H9 (cell line): ENCODE data around the gene SLCO3A1. TPM values are rescaled to one million over a fixed set of nuclear protein-coding genes. Genes with fewer than 3 reads are reported as not detected.

Experiments
- DNase-seq: peaks from one replicate; pipeline ENCODE4 v3.0.0-alpha.2; 2017
- H2AFZ ChIP-seq: one replicate; pipeline ENCODE4 v1.6.1; 2013; ENCODE audit warnings: mild to moderate bottlenecking, low read length, control low read depth, moderate library complexity
- H2AK5ac ChIP-seq: 2 replicates; pipeline ENCODE4 v1.6.1; 2013; ENCODE audit warnings: low read length, control low read depth, mixed read lengths; ENCODE audit not compliant: insufficient read length
- H2BK120ac ChIP-seq: one replicate; pipeline ENCODE4 v1.6.1; 2013; ENCODE audit warnings: low read depth, mild to moderate bottlenecking, low read length, control low read depth, inconsistent platforms; ENCODE audit not compliant: poor library complexity, severe bottlenecking
- H2BK12ac ChIP-seq: 2 replicates; pipeline ENCODE4 v1.6.1; 2013; ENCODE audit warnings: low read length, control low read depth, mixed read lengths, low read depth; ENCODE audit not compliant: insufficient read length
- H2BK15ac ChIP-seq: 2 replicates; pipeline ENCODE4 v1.6.1; 2013; ENCODE audit warnings: low read depth, low read length, control low read depth
- H2BK20ac ChIP-seq: one replicate; pipeline ENCODE4 v1.6.1; 2013; ENCODE audit warnings: low read depth, mild to moderate bottlenecking, low read length, control low read depth, inconsistent platforms; ENCODE audit not compliant: poor library complexity, severe bottlenecking
- H2BK5ac ChIP-seq: 2 replicates; pipeline ENCODE4 v1.6.1; 2013; ENCODE audit warnings: low read length, control low read depth, mixed read lengths; ENCODE audit not compliant: insufficient read length
- H3K14ac ChIP-seq: 2 replicates; pipeline ENCODE4 v1.6.1; 2013; ENCODE audit warnings: low read length, control low read depth; ENCODE audit not compliant: insufficient read depth
- H3K18ac ChIP-seq: 2 replicates; pipeline ENCODE4 v1.6.1; 2013; ENCODE audit warnings: low read depth, mild to moderate bottlenecking, mixed read lengths, low read length, control low read depth; ENCODE audit not compliant: insufficient read length
- H3K23ac ChIP-seq: 2 replicates; pipeline ENCODE4 v1.6.1; 2013; ENCODE audit warnings: low read length, control low read depth, mixed read lengths, low read depth; ENCODE audit not compliant: insufficient read length
- H3K23me2 ChIP-seq: 2 replicates; pipeline ENCODE4 v1.6.1; 2013; ENCODE audit warnings: low read depth, mild to moderate bottlenecking, mixed read lengths, low read length, control low read depth; ENCODE audit not compliant: insufficient read length, poor library complexity, severe bottlenecking
- H3K27ac ChIP-seq: 2 replicates; pipeline ENCODE4 v1.5.1; 2013; ENCODE audit warnings: low read length, control low read depth, mixed read lengths, low read depth; ENCODE audit not compliant: insufficient read length
- H3K27me3 ChIP-seq: 2 replicates; pipeline ENCODE4 v1.6.1; 2013; ENCODE audit warnings: low read length, control low read depth, inconsistent platforms; ENCODE audit not compliant: insufficient read depth
- H3K4ac ChIP-seq: 2 replicates; pipeline ENCODE4 v1.6.1; 2013; ENCODE audit warnings: low read depth, mild to moderate bottlenecking, control low read depth, inconsistent platforms, low read length, moderate library complexity
- H3K4me1 ChIP-seq: 2 replicates; pipeline ENCODE4 v1.6.1; 2013; ENCODE audit warnings: low read length, control low read depth, inconsistent platforms; ENCODE audit not compliant: insufficient read depth
- H3K4me2 ChIP-seq: 2 replicates; pipeline ENCODE4 v1.6.1; 2013; ENCODE audit warnings: low read length, control low read depth, mixed read lengths; ENCODE audit not compliant: insufficient read length, insufficient read depth
- H3K56ac ChIP-seq: 2 replicates; pipeline ENCODE4 v1.6.1; 2013; ENCODE audit warnings: low read depth, mild to moderate bottlenecking, mixed read lengths, low read length, control low read depth; ENCODE audit not compliant: insufficient read length
- H3K79me1 ChIP-seq: 2 replicates; pipeline ENCODE4 v1.6.1; 2013; ENCODE audit warnings: low read depth, mild to moderate bottlenecking, moderate library complexity, low read length, control low read depth, inconsistent platforms; ENCODE audit not compliant: insufficient read depth, poor library complexity, severe bottlenecking
- H3K79me2 ChIP-seq: 2 replicates; pipeline ENCODE4 v1.6.1; 2013; ENCODE audit warnings: low read length, control low read depth, inconsistent platforms; ENCODE audit not compliant: insufficient read depth
- H3K9ac ChIP-seq: 2 replicates; pipeline ENCODE4 v1.6.1; 2013; ENCODE audit warnings: low read length, control low read depth, mixed read lengths; ENCODE audit not compliant: insufficient read length; ENCODE audit errors: extremely low read depth
- H3K9me3 ChIP-seq: one replicate; pipeline ENCODE4 v1.6.1; 2013; ENCODE audit warnings: low read depth, low read length, inconsistent platforms; ENCODE audit not compliant: control insufficient read depth
- H3T11ph ChIP-seq: one replicate; pipeline ENCODE4 v1.6.1; 2013; ENCODE audit warnings: mild to moderate bottlenecking, low read length, control low read depth, inconsistent platforms
- H4K20me1 ChIP-seq: one replicate; pipeline ENCODE4 v1.6.1; 2013; ENCODE audit not compliant: control insufficient read depth, insufficient read length, insufficient read depth
- H4K5ac ChIP-seq: 2 replicates; pipeline ENCODE4 v1.6.1; 2013; ENCODE audit warnings: low read depth, mild to moderate bottlenecking, mixed read lengths, low read length, control low read depth; ENCODE audit not compliant: insufficient read length
- H4K8ac ChIP-seq: replicated peaks from 2 replicates; pipeline ENCODE4 v1.6.1; 2013; ENCODE audit warnings: low read length, control low read depth, mixed read lengths, low read depth; ENCODE audit not compliant: insufficient read length
- H4K91ac ChIP-seq: 2 replicates; pipeline ENCODE4 v1.6.1; 2013; ENCODE audit warnings: low read depth, mild to moderate bottlenecking, moderate library complexity, mixed read lengths, low read length, control low read depth; ENCODE audit not compliant: insufficient read length
- H3K27ac Mint-ChIP-seq, 3 experiments: 2 replicates in 2 of 3; 3 replicates in 1 of 3; pipeline ENCODE4 v1.8.0; 2020 to 2021; ENCODE audit warnings: mixed read lengths in 3 of 3, mild to moderate bottlenecking in 1 of 3, moderate library complexity in 1 of 3
- H3K27me3 Mint-ChIP-seq: 2 replicates; pipeline ENCODE4 v1.8.0; 2021; ENCODE audit warnings: low read depth, mild to moderate bottlenecking, moderate library complexity, mixed read lengths
- H3K36me3 Mint-ChIP-seq, 3 experiments: 2 replicates in 2 of 3; 3 replicates in 1 of 3; pipeline ENCODE4 v1.8.0; 2020 to 2021; ENCODE audit warnings: low read depth in 3 of 3, mixed read lengths in 3 of 3; ENCODE audit not compliant: insufficient read depth in 1 of 3
- H3K4me1 Mint-ChIP-seq, 2 experiments: 2 replicates each; pipeline ENCODE4 v1.8.0; 2020; ENCODE audit warnings: mixed read lengths in 2 of 2
- H3K4me3 Mint-ChIP-seq, 2 experiments: 2 replicates in 1 of 2; 3 replicates in 1 of 2; pipeline ENCODE4 v1.8.0; 2020 to 2021; ENCODE audit warnings: mild to moderate bottlenecking in 2 of 2, mixed read lengths in 2 of 2, moderate library complexity in 1 of 2
- H3K9me3 Mint-ChIP-seq, 2 experiments: 2 replicates in 1 of 2; 3 replicates in 1 of 2; pipeline ENCODE4 v1.8.0; 2020; ENCODE audit warnings: mild to moderate bottlenecking in 2 of 2, mixed read lengths in 2 of 2, moderate library complexity in 1 of 2
- CTCF ChIP-seq: fragments of 200-600 bp; sonication (generic); conservative IDR thresholded peaks from 3 replicates; pipeline ENCODE4 v1.8.0; 2021; ENCODE audit warnings: antibody characterized with exemption, mild to moderate bottlenecking
- WGBS: extraction: QIAGEN DNeasy Blood & Tissue Kit; methylation state at CpG from one replicate; pipeline ENCODE4 v1.1.7; 2013; ENCODE audit warnings: missing lambda C conversion rate, low lambda C conversion rate, mixed read lengths; ENCODE audit not compliant: insufficient read length; ENCODE audit errors: extremely low coverage; 5-methylcytosine and 5-hydroxymethylcytosine counted together
- total RNA-seq: library from RNA; stranded (reverse); gene quantifications from 2 replicates; pipeline ENCODE4 v1.2.1, GENCODE V29; 2021

The SLCO3A1 gene
- total RNA-seq, 1 experiment from 2014 or later: 9.4 TPM

DNA sequence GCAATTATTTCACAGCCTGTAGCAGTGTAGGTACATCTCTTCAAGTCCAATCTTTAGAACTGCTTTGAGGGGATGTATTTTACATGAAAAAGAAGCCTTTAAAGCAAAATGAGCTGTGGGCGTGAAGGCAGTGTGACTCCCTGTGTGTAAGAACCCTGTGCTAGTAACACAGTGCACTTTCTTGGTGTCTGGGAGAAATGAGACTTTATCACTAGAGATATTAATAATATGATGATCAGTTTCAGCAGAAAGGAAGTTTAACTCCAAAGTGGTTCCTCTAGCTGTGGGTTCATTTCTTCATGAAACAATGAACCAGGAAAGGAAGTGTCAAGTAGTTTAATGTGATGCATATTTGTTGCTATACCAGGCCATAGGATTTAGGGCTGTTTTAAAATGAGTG lies 41.5 kb downstream of the SLCO3A1 start:
- no peak for DNase-seq
- H3K23me2 ChIP-seq: no peaks in the 10 kb centered on the region
- no peak overlapping the region for H2BK20ac ChIP-seq
- no peaks in the 10 kb centered on the region for H4K20me1 ChIP-seq
- H3K18ac ChIP-seq: no peak overlapping the region
- Mint-ChIP-seq H3K4me1 (peaks cover 23 to 26% of the 10 kb centered on the region in 2 experiments), H3K9me3 (no peaks in the 10 kb centered on the region; a peak in 1 of 5 replicates), H3K27ac (no peak overlapping the region), H3K36me3 (peaks cover 0 to 2% (median 0%) of the 10 kb centered on the region in 3 experiments; a peak in 1 of 7 replicates), H3K27me3 (no peaks in the 10 kb centered on the region), H3K4me3 (no peak overlapping the region)
- H3K27ac ChIP-seq: no peak overlapping the region
- H3K9me3 ChIP-seq: no peaks in the 10 kb centered on the region
- peaks cover 2% of the 10 kb centered on the region; the same call in 1 of the 2 replicates for H3K4me1 ChIP-seq
- H3K27me3 ChIP-seq: no peaks in the 10 kb centered on the region
- H3K79me2 ChIP-seq: no peaks in the 10 kb centered on the region
- no peak overlapping the region for H3K9ac ChIP-seq
- H2AFZ ChIP-seq: no peak overlapping the region
- H4K5ac ChIP-seq: no peak overlapping the region
- no CpG with 5 or more reads among the region's 1 CpG for WGBS
- H3T11ph ChIP-seq: no peak overlapping the region
- no peak overlapping the region for H3K23ac ChIP-seq
- no peak overlapping the region for H2BK12ac ChIP-seq
- no peaks in the 10 kb centered on the region for H3K79me1 ChIP-seq
- no peak overlapping the region for H2BK15ac ChIP-seq
- no peak overlapping the region for H2BK5ac ChIP-seq
- TF ChIP-seq CTCF: no peak
- no peak overlapping the region for H3K4ac ChIP-seq
- H3K4me2 ChIP-seq: no peak overlapping the region
- no peak overlapping the region for H3K56ac ChIP-seq
- no peak overlapping the region for H2AK5ac ChIP-seq
- H3K14ac ChIP-seq: no peak overlapping the region
- H4K91ac ChIP-seq: no peak overlapping the region
- no peak overlapping the region for H4K8ac ChIP-seq
- no peak overlapping the region for H2BK120ac ChIP-seq
